CD4-positive, alpha-beta T cell treated with Interferon alpha-2 for 1 hour (primary cell): ENCODE data around the gene TEKT3.

ENCODE experiments used
- DNase-seq, 2 donors: peaks; one replicate each; pipeline ENCODE4 v3.0.0-alpha.2; 2020 to 2022

TEKT3 gene

GRCh38 chr17:15289285-15290183 is 51.9 kb downstream of the TEKT3 start:
- DNase-seq: no peak

GRCh38 chr17:15288859-15289258 is 52.5 kb downstream of the TEKT3 start:
- DNase-seq: no peak

GRCh38 chr17:15287538-15288267 is 53.7 kb downstream of the TEKT3 start:
- DNase-seq: no peak

- DNase-seq: no peak
Measured at GRCh38 chr17:15285466-15285865, 55.9 kb downstream of the TEKT3 start.

- DNase-seq: no peak
Measured at GRCh38 chr17:15284537-15284936, 56.9 kb downstream of the TEKT3 start.

- DNase-seq: no peak
Measured at GRCh38 chr17:15284107-15284506, 57.3 kb downstream of the TEKT3 start.

GRCh38 chr17:15281909-15282308 is 59.5 kb downstream of the TEKT3 start:
- no peak for DNase-seq

GRCh38 chr17:15278924-15279477 is 62.4 kb downstream of the TEKT3 start:
- DNase-seq: no peak

- no peak for DNase-seq
Measured at GRCh38 chr17:15278380-15278779, 63.0 kb downstream of the TEKT3 start.

- no peak for DNase-seq
Measured at GRCh38 chr17:15274017-15274416, 67.4 kb downstream of the TEKT3 start.

- no peak for DNase-seq
Measured at GRCh38 chr17:15273141-15273793, 68.1 kb downstream of the TEKT3 start.

GRCh38 chr17:15271741-15272140 is 69.7 kb downstream of the TEKT3 start:
- no peak for DNase-seq

- no peak for DNase-seq
Measured at GRCh38 chr17:15270628-15271381, 70.6 kb downstream of the TEKT3 start.

GRCh38 chr17:15269780-15270089 is 71.7 kb downstream of the TEKT3 start:
- DNase-seq: no peak

GRCh38 chr17:15269087-15269779 is 72.2 kb downstream of the TEKT3 start:
- no peak for DNase-seq

GRCh38 chr17:15268461-15268860 is 72.9 kb downstream of the TEKT3 start:
- no peak for DNase-seq

- DNase-seq: no peak
Measured at GRCh38 chr17:15267996-15268395, 73.4 kb downstream of the TEKT3 start.

GRCh38 chr17:15266325-15267125 is 74.9 kb downstream of the TEKT3 start:
- DNase-seq: no peak

- DNase-seq: no peak
Measured at GRCh38 chr17:15265131-15265530, 76.3 kb downstream of the TEKT3 start, which contains the start of gene PMP22. TSS of gene PMP22 (minus strand) at chr17:15265326. CDS start at chr17:15260727, 4,599 bp downstream.

GRCh38 chr17:15264542-15264941 is 76.9 kb downstream of the TEKT3 start:
- DNase-seq: no peak

- no peak for DNase-seq
Measured at GRCh38 chr17:15263680-15264079, 77.7 kb downstream of the TEKT3 start.
